WTC11 (cell line): ENCODE data around the gene ANKRD52. TPM values are rescaled to one million over a fixed set of nuclear protein-coding genes. Genes with fewer than 3 reads are reported as not detected.
"Not testable (repeated sequence)": the region's sequence is repeated elsewhere in the genome, so short reads cannot be mapped to it uniquely, and the experiment has no call there.

Source experiments
- ATAC-seq: fragments of 200-7000 bp; cut with Tn5 transposase; 2 replicates; pipeline ENCODE4 v1.10.0; 2021; ENCODE audit warnings: mild to moderate bottlenecking, moderate library complexity
- CTCF ChIA-PET: fragments of 300-600 bp; sonication (Branson Sonifier 250); formaldehyde crosslinking; loops from one replicate; lab custom pipeline; 2021; ENCODE audit warnings: antibody characterized with exemption; lab: Charles Lee
- POLR2A ChIA-PET: fragments of 350-600 bp; sonication (Branson Sonifier 250); formaldehyde crosslinking; loops from one replicate; lab custom pipeline; 2021; ENCODE audit warnings: antibody characterized with exemption; lab: Charles Lee
- DNase-seq: peaks from one replicate; pipeline ENCODE4 v3.0.0; 2021; ENCODE audit warnings: low spot score
- H3K27ac Mint-ChIP-seq: 2 replicates; pipeline ENCODE4 v1.8.0; 2021; ENCODE audit warnings: mixed read lengths
- H3K27me3 Mint-ChIP-seq: 2 replicates; pipeline ENCODE4 v1.8.0; 2021; ENCODE audit warnings: low read depth, mild to moderate bottlenecking, moderate library complexity, mixed read lengths
- H3K36me3 Mint-ChIP-seq: 2 replicates; pipeline ENCODE4 v1.8.0; 2021; ENCODE audit warnings: mixed read lengths
- H3K4me1 Mint-ChIP-seq: 2 replicates; pipeline ENCODE4 v1.8.0; 2022; ENCODE audit warnings: mixed read lengths
- H3K4me3 Mint-ChIP-seq: 2 replicates; pipeline ENCODE4 v1.8.0; 2021; ENCODE audit warnings: mild to moderate bottlenecking, moderate library complexity, mixed read lengths
- H3K9me3 Mint-ChIP-seq: 2 replicates; pipeline ENCODE4 v1.8.0; 2021; ENCODE audit warnings: mixed read lengths
- CBFB ChIP-seq: sonication (generic); formaldehyde crosslinking; IDR thresholded peaks from 2 replicates; pipeline ENCODE4 v1.8.1; 2022; ENCODE audit warnings: mild to moderate bottlenecking, low read depth, missing genetic modification reagents
- CREB1 ChIP-seq: sonication (generic); formaldehyde crosslinking; IDR thresholded peaks from 2 replicates; pipeline ENCODE4 v1.8.0; 2023; ENCODE audit warnings: mild to moderate bottlenecking, missing genetic modification reagents
- ETV6 ChIP-seq: sonication (generic); formaldehyde crosslinking; IDR thresholded peaks from 2 replicates; pipeline ENCODE4 v1.8.1; 2022; ENCODE audit warnings: mild to moderate bottlenecking, missing genetic modification reagents
- KAT7 ChIP-seq: sonication (generic); formaldehyde crosslinking; IDR thresholded peaks from 2 replicates; pipeline ENCODE4 v1.8.1; 2023; ENCODE audit warnings: missing genetic modification reagents, mild to moderate bottlenecking, borderline replicate concordance
- NFATC4 ChIP-seq: fragments of 250-450 bp; sonication (Bioruptor Pico); IDR thresholded peaks from 2 replicates; pipeline ENCODE4 v1.9.0; 2021; ENCODE audit warnings: mild to moderate bottlenecking
- NR3C1 ChIP-seq: sonication (generic); formaldehyde crosslinking; conservative IDR thresholded peaks from 2 replicates; pipeline ENCODE4 v1.8.1; 2023; ENCODE audit warnings: low read depth, mild to moderate bottlenecking, missing genetic modification reagents
- PRRX2 ChIP-seq: fragments of 250-450 bp; sonication (Bioruptor Pico); IDR thresholded peaks from 2 replicates; pipeline ENCODE4 v1.8.0; 2021; ENCODE audit warnings: mild to moderate bottlenecking
- SOX15 ChIP-seq: fragments of 250-450 bp; sonication (Bioruptor Pico); IDR thresholded peaks from 2 replicates; pipeline ENCODE4 v1.9.0; 2021; ENCODE audit warnings: mild to moderate bottlenecking
- USF1 ChIP-seq: sonication (generic); formaldehyde crosslinking; IDR thresholded peaks from 2 replicates; pipeline ENCODE4 v1.8.0; 2022; ENCODE audit warnings: mild to moderate bottlenecking, missing genetic modification reagents
- ZNF232 ChIP-seq: sonication (generic); formaldehyde crosslinking; IDR thresholded peaks from 2 replicates; pipeline ENCODE4 v1.8.0; 2022; ENCODE audit warnings: mild to moderate bottlenecking, missing genetic modification reagents
- ZNF317 ChIP-seq: sonication (generic); formaldehyde crosslinking; IDR thresholded peaks from 2 replicates; pipeline ENCODE4 v1.8.1; 2023; ENCODE audit warnings: low read depth, mild to moderate bottlenecking, moderate library complexity, missing genetic modification reagents, borderline replicate concordance
- total RNA-seq: library from RNA; stranded (reverse); gene quantifications from 3 replicates; pipeline ENCODE4 v1.2.3, GENCODE V29; 2021
- TF ChIP-seq, protein P1 (sequence below): sonication (generic); formaldehyde crosslinking; conservative IDR thresholded peaks from 2 replicates; pipeline ENCODE4 v1.8.1; 2023; ENCODE audit warnings: mild to moderate bottlenecking, low read depth, missing genetic modification reagents, moderate library complexity
- TF ChIP-seq, protein P2 (sequence below): sonication (generic); formaldehyde crosslinking; IDR thresholded peaks from 2 replicates; pipeline ENCODE4 v1.8.1; 2023; ENCODE audit warnings: mild to moderate bottlenecking, moderate library complexity, missing genetic modification reagents
- TF ChIP-seq, protein P3 (sequence below): fragments of 200-600 bp; IDR thresholded peaks from 2 replicates; pipeline ENCODE4 v1.8.0; 2022; ENCODE audit warnings: antibody characterized with exemption

The ANKRD52 gene
- total RNA-seq, 1 experiment from 2014 or later, result 41.2 TPM

- no peak for DNase-seq
- H3K4me1 Mint-ChIP-seq, result peaks cover 25% of the 10 kb centered on the region
- H3K4me3 Mint-ChIP-seq, result no peak overlapping the region
- CTCF ChIA-PET, result interaction anchor here (0.8 to 5.5 kb wide), 7 partner anchors 8 to 69 kb away, joined by 3 to 37 read pairs (median 10); partner anchors contain the start of genes ANKRD52, COQ10A, RNF41 and SMARCC2
- peaks cover 2% of the 10 kb centered on the region; the same call in 1 of the 2 replicates for H3K36me3 Mint-ChIP-seq
- no peaks in the 10 kb centered on the region for H3K9me3 Mint-ChIP-seq
- TF ChIP-seq ZNF232 (CRISPR knock-in tag) (no peak), NR3C1 (CRISPR knock-in tag) (no peak), CBFB (CRISPR knock-in tag) (no peak), CREB1 (CRISPR knock-in tag) (no peak), ETV6 (CRISPR knock-in tag) (no peak), ZNF317 (CRISPR knock-in tag) (no peak), USF1 (CRISPR knock-in tag) (no peak), PRRX2 (no peak)
- TF ChIP-seq, protein P1, sequence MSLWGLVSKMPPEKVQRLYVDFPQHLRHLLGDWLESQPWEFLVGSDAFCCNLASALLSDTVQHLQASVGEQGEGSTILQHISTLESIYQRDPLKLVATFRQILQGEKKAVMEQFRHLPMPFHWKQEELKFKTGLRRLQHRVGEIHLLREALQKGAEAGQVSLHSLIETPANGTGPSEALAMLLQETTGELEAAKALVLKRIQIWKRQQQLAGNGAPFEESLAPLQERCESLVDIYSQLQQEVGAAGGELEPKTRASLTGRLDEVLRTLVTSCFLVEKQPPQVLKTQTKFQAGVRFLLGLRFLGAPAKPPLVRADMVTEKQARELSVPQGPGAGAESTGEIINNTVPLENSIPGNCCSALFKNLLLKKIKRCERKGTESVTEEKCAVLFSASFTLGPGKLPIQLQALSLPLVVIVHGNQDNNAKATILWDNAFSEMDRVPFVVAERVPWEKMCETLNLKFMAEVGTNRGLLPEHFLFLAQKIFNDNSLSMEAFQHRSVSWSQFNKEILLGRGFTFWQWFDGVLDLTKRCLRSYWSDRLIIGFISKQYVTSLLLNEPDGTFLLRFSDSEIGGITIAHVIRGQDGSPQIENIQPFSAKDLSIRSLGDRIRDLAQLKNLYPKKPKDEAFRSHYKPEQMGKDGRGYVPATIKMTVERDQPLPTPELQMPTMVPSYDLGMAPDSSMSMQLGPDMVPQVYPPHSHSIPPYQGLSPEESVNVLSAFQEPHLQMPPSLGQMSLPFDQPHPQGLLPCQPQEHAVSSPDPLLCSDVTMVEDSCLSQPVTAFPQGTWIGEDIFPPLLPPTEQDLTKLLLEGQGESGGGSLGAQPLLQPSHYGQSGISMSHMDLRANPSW (CRISPR knock-in tag), result no peak
- TF ChIP-seq, protein P2, sequence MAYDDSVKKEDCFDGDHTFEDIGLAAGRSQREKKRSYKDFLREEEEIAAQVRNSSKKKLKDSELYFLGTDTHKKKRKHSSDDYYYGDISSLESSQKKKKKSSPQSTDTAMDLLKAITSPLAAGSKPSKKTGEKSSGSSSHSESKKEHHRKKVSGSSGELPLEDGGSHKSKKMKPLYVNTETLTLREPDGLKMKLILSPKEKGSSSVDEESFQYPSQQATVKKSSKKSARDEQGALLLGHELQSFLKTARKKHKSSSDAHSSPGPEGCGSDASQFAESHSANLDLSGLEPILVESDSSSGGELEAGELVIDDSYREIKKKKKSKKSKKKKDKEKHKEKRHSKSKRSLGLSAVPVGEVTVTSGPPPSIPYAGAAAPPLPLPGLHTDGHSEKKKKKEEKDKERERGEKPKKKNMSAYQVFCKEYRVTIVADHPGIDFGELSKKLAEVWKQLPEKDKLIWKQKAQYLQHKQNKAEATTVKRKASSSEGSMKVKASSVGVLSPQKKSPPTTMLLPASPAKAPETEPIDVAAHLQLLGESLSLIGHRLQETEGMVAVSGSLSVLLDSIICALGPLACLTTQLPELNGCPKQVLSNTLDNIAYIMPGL, result no peak
- peak overlapping the region; percentile 73 for H3K27ac Mint-ChIP-seq
- no peak for ATAC-seq
- no peaks in the 10 kb centered on the region for H3K27me3 Mint-ChIP-seq
- POLR2A ChIA-PET, result interaction anchor here (2.4 kb wide), 1 partner anchor 23 kb away, joined by 10 read pairs; the partner anchor contains the start of gene RNF41
Measured at GRCh38 chr12:56197921-56198635, 60.1 kb downstream of the ANKRD52 start.

DNA sequence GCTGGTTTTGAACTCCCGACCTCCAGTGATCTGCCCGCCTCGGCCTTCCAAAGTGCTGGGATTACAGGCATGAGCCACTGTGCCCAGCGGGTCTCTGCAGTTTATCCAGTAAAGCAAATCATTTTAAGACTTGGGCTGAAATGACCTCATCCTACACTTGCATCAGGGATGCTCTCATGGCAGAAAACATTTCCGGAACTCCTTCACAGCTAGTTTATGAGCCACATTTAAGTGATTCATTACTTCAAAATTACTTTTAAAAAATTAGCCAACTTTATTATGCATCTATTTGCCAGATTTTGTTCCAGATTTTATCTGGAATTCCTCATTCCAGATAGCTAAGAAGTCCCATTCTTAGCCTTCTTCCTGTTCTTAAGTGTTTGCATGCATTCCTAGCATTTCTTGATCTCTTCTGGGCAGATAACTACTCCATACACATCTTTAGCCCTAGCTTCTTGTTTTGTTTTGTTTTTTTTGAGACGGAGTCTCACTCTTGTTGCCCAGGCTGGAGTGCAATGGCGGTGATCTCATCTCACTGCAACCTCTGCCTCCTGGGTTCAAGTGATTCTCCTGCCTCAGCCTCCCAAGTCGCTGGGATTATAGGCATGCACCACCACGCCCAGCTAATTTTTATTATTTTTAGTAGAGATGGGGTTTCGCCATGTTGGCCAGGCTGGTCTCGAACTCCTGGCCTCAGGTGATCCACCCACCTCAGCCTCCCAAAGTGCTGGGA, 61.2 kb downstream of the ANKRD52 start:
- DNase-seq, POLR2A ChIA-PET, H3K36me3 Mint-ChIP-seq, H3K4me3 Mint-ChIP-seq, H3K9me3 Mint-ChIP-seq, H3K27me3 Mint-ChIP-seq: not testable (repeated sequence)
- ATAC-seq, result peak; percentile 57
- Mint-ChIP-seq H3K27ac (peak overlapping the region; percentile 28; the same call in 1 of the 2 replicates), H3K4me1 (peaks cover 28% of the 10 kb centered on the region)
- CTCF ChIA-PET, result interaction anchor here (0.7 to 5.5 kb wide), 6 partner anchors 10 to 1543 kb away, joined by 3 to 37 read pairs (median 5); partner anchors contain the start of genes ANKRD52, CNPY2, COQ10A and RNF41

DNA sequence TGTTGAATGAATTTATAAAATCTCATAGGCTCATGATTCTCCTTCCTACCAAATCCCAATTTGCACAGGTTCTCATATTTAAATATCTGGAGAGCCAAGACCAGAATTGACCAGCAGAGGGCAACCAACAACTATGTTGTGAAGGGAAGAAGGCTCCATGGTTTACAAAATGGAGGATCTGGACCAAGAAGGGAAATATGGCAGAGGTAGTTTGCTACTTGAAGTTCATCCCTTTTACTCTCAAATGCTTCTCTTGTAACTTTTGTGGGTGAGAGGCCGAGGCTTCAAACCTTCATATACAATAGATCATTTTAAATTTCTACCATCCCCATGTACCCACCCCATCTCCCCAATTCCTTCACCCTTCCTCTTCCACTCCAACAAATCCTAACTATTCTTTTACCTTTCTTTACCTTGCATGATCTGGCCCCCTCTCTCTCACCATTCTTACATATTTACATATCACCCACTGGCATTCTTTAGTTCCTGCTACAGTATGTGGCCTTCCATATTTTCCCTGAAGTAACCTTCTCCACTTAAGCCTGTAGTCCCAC, 65.1 kb downstream of the ANKRD52 start:
- ChIA-PET POLR2A (no interaction called here), CTCF (interaction anchor here (1.8 kb wide), 1 partner anchor 13 kb away, joined by 7 read pairs; no protein-coding TSS in a partner anchor)
- Mint-ChIP-seq H3K27me3 (peaks cover 3% of the 10 kb centered on the region; the same call in 1 of the 2 replicates), H3K4me3 (no peak overlapping the region), H3K9me3 (no peaks in the 10 kb centered on the region), H3K4me1 (peaks cover 31% of the 10 kb centered on the region), H3K36me3 (peaks cover 2% of the 10 kb centered on the region; the same call in 1 of the 2 replicates), H3K27ac (peak overlapping the region; percentile 48)
- no peak for TF ChIP-seq NR3C1 (CRISPR knock-in tag)
- no peak for TF ChIP-seq SOX15
- no peak for TF ChIP-seq KAT7 (CRISPR knock-in tag)
- TF ChIP-seq, protein P3, sequence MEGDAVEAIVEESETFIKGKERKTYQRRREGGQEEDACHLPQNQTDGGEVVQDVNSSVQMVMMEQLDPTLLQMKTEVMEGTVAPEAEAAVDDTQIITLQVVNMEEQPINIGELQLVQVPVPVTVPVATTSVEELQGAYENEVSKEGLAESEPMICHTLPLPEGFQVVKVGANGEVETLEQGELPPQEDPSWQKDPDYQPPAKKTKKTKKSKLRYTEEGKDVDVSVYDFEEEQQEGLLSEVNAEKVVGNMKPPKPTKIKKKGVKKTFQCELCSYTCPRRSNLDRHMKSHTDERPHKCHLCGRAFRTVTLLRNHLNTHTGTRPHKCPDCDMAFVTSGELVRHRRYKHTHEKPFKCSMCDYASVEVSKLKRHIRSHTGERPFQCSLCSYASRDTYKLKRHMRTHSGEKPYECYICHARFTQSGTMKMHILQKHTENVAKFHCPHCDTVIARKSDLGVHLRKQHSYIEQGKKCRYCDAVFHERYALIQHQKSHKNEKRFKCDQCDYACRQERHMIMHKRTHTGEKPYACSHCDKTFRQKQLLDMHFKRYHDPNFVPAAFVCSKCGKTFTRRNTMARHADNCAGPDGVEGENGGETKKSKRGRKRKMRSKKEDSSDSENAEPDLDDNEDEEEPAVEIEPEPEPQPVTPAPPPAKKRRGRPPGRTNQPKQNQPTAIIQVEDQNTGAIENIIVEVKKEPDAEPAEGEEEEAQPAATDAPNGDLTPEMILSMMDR, result peak; percentile 51
- no peak for TF ChIP-seq NFATC4 (CRISPR knock-in tag)
- ATAC-seq (no peak), DNase-seq (peak; percentile 70)
